Left renal cortex interstitium (tissue), 4 donors: ENCODE measurements around the gene CHAC1. TPM values are rescaled to one million over a fixed set of nuclear protein-coding genes. Genes with fewer than 3 reads are reported as not detected.

ENCODE experiments used
- DNase-seq, 4 donors: peaks; one replicate each; pipeline ENCODE4 v3.0.0-alpha.2; 2013; ENCODE audit warnings: low read depth in 4 of 4, low spot score in 2 of 4, missing footprints in 1 of 4
- polyA plus RNA-seq, 4 donors: library from polyadenylated mRNA; unstranded; fragments of 120-200 nt; gene quantifications; one replicate each; pipeline ENCODE4 v1.2.1, GENCODE V29; 2013; ENCODE audit not compliant: insufficient read length in 4 of 4

Gene CHAC1
- polyA plus RNA-seq, result 1 to 10 TPM; 3.1 to 4.9 (median 3.8) TPM

GRCh38 chr15:40952901-40953712 is at the start of gene CHAC1:
CHAC1 (plus strand) TSS chr15:40953471; CDS start chr15:40953584, 113 bp downstream.
- DNase-seq, result peak in 3 of 4 donors; percentile 82 to 85 (median 85)

GRCh38 chr15:40904552-40905201 is 48.6 kb upstream of the CHAC1 start:
- DNase-seq, result no peak

GRCh38 chr15:40906091-40906990 is 46.9 kb upstream of the CHAC1 start:
- DNase-seq, result no peak

- no peak for DNase-seq
These were observed 46.1 kb upstream of the CHAC1 start for GRCh38 chr15:40906991-40907802.

- no peak for DNase-seq
These were observed 45.2 kb upstream of the CHAC1 start for GRCh38 chr15:40908095-40908494.

GRCh38 chr15:40909662-40910630 is 43.3 kb upstream of the CHAC1 start:
- DNase-seq, result no peak

- peak in 1 of 4 donors; percentile 71 for DNase-seq
These were observed 42.1 kb upstream of the CHAC1 start for GRCh38 chr15:40911141-40911540.

- DNase-seq, result no peak
These were observed 41.6 kb upstream of the CHAC1 start for GRCh38 chr15:40911693-40912092.

- no peak for DNase-seq
These were observed 40.8 kb upstream of the CHAC1 start for GRCh38 chr15:40912478-40912877.

GRCh38 chr15:40914013-40914412 is 39.3 kb upstream of the CHAC1 start:
- DNase-seq, result no peak

- no peak for DNase-seq
These were observed 38.8 kb upstream of the CHAC1 start for GRCh38 chr15:40914486-40914885.

GRCh38 chr15:40915116-40915661 is 38.1 kb upstream of the CHAC1 start:
- DNase-seq, result no peak

GRCh38 chr15:40915679-40916078 is 37.6 kb upstream of the CHAC1 start:
- DNase-seq, result no peak

- no peak for DNase-seq
These were observed 35.7 kb upstream of the CHAC1 start for GRCh38 chr15:40917585-40917984.

GRCh38 chr15:40918146-40918798 is 35.0 kb upstream of the CHAC1 start:
- no peak for DNase-seq

- DNase-seq, result no peak
These were observed 34.4 kb upstream of the CHAC1 start for GRCh38 chr15:40918799-40919392.

- no peak for DNase-seq
These were observed 31.2 kb upstream of the CHAC1 start for GRCh38 chr15:40921949-40922607.
